Prostate gland (tissue), 2 donors: Measurements from ENCODE around the gene U2SURP.

Experiments
- POLR2A ChIP-seq: fragments of 450-650 bp; IDR thresholded peaks from one replicate; pipeline ENCODE4 v1.6.1; 2016; ENCODE audit warnings: antibody characterized with exemption, mild to moderate bottlenecking
- TF ChIP-seq, protein P1 (sequence below), 4 experiments: fragments of 200-600 bp in 2 of 4; fragments of 450-650 bp in 2 of 4; sonication (generic) in 2 of 4; IDR thresholded peaks; 1 replicate in 3 of 4; 2 replicates in 1 of 4; pipeline ENCODE4 v1.5.1; 2016 to 2019; ENCODE audit warnings: antibody characterized with exemption in 4 of 4, mild to moderate bottlenecking in 2 of 4, moderate library complexity in 2 of 4

DNA sequence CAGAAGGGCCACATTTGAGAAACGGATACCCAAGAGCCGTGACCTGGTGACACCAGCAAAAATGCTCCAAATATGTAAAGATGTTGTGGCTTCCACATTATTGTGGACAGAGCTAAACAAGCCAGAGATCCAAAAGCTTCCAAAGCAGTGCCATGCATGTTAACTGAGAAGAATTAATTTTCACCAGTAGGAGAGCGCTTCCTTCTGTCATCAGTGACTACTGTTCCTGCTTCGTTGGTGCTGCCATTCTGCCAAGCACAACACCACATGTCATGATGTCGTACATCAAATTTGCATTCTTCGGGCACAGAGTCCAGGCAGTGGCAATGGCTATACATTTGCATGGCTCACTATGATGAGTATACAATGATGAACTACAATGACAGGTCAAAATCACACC is 99.1 kb downstream of the U2SURP start:
- TF ChIP-seq, protein P1, sequence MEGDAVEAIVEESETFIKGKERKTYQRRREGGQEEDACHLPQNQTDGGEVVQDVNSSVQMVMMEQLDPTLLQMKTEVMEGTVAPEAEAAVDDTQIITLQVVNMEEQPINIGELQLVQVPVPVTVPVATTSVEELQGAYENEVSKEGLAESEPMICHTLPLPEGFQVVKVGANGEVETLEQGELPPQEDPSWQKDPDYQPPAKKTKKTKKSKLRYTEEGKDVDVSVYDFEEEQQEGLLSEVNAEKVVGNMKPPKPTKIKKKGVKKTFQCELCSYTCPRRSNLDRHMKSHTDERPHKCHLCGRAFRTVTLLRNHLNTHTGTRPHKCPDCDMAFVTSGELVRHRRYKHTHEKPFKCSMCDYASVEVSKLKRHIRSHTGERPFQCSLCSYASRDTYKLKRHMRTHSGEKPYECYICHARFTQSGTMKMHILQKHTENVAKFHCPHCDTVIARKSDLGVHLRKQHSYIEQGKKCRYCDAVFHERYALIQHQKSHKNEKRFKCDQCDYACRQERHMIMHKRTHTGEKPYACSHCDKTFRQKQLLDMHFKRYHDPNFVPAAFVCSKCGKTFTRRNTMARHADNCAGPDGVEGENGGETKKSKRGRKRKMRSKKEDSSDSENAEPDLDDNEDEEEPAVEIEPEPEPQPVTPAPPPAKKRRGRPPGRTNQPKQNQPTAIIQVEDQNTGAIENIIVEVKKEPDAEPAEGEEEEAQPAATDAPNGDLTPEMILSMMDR (IDR thresholded peaks at IDR 0.05): no peak
- TF ChIP-seq POLR2A: no peak
